ENCODE results near the gene PCA3. TPM values are rescaled to one million over a fixed set of nuclear protein-coding genes. Genes with fewer than 3 reads are reported as not detected.

PCA3 gene
- not detected in 2 replicates for total RNA-seq

DNA sequence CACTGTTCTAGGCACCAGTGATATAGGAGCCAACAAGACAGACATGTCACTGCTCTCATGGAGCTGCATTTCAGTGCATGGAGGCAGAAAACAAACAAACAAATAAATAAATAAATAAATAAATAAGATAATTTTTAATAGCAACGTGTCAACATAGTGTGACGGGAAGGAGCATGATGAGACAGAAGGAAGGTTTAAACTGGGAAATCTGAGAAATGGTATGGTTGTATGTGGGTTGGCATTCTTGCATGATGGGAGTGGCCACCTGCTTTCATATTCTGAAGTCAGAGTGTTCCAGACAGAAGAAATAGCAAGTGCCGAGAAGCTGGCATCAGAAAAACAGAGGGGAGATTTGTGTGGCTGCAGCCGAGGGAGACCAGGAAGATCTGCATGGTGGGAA lies at the start of gene PCA3:
Gene PCA3, plus strand, starts transcription at position 301 of the 400 bp plus-strand sequence.
- TF ChIP-seq, protein P1, sequence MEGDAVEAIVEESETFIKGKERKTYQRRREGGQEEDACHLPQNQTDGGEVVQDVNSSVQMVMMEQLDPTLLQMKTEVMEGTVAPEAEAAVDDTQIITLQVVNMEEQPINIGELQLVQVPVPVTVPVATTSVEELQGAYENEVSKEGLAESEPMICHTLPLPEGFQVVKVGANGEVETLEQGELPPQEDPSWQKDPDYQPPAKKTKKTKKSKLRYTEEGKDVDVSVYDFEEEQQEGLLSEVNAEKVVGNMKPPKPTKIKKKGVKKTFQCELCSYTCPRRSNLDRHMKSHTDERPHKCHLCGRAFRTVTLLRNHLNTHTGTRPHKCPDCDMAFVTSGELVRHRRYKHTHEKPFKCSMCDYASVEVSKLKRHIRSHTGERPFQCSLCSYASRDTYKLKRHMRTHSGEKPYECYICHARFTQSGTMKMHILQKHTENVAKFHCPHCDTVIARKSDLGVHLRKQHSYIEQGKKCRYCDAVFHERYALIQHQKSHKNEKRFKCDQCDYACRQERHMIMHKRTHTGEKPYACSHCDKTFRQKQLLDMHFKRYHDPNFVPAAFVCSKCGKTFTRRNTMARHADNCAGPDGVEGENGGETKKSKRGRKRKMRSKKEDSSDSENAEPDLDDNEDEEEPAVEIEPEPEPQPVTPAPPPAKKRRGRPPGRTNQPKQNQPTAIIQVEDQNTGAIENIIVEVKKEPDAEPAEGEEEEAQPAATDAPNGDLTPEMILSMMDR (IDR thresholded peaks at IDR 0.05; ENCODE audit: insufficient read depth, low read length, severe bottlenecking), result no peak
- no peak for DNase-seq (ENCODE audit: low read depth)
- no peaks in the 10 kb centered on the region for H3K36me3 ChIP-seq (ENCODE audit: control insufficient read depth, insufficient read depth, low read length)
- H3K27me3 ChIP-seq (ENCODE audit: control insufficient read depth, insufficient read depth, low read length), result no peaks in the 10 kb centered on the region
- FAIRE-seq, result no peak
- no peak within 1 kb of the TSS for H3K4me3 ChIP-seq (ENCODE audit: low read depth, low read length)

DNA sequence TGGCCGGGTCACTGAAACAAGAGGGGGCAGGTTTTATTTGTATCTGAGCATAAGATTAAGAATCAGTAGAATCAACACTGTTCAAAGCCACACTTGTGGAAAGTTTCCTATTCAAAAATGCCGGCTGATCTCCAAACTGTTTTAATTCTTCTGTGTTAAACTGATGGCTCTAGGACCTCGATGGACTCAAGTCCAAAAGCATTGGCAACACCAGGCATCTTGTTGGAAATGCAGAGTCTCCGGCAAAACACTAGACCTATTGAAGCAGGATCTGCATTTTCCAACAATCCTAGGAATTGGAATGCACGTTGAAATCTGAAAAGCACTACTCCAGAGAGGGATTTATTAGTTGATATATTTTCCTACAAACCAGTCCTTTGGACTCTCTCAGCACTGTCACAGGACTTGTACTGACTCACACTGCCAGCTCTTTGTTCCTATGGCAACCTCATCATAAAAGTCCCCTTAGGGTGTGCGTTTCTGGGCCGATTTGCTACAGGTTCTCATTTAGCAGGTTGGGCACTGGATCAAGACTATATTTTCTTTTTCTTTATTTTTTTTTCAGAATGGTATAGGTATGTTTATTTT lies 48.1 kb upstream of the PCA3 start:
- Histone ChIP-seq H3K27me3 (ENCODE audit: control insufficient read depth, insufficient read depth, low read length) (peaks cover 1% of the 10 kb centered on the region), H3K36me3 (ENCODE audit: control insufficient read depth, insufficient read depth, low read length) (no peaks in the 10 kb centered on the region), H3K4me3 (ENCODE audit: low read depth, low read length) (no peak overlapping the region)
- DNase-seq (ENCODE audit: low read depth), result no peak
- TF ChIP-seq, protein P1 (IDR thresholded peaks at IDR 0.05; ENCODE audit: insufficient read depth, low read length, severe bottlenecking), result no peak
- FAIRE-seq, result no peak

DNA sequence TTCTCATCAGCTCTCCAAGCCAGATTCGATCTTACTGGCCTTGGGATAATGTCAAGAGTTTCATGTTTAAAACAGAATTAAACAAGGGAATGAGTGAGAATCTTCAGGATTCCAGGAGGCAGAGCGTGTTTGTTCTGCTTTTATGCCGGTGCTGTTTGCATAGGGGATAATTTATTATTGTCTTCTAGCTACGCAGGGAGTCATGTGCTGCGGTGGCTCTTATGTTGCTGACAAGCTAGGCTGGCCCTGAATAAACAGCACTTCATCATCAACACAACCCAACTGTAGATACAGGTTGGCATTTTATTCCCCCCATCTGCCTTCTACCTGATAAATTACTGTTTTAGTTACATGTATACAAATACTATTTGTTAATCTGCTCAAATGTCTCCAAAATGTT lies 47.1 kb upstream of the PCA3 start:
- no peaks in the 10 kb centered on the region for H3K36me3 ChIP-seq (ENCODE audit: control insufficient read depth, insufficient read depth, low read length)
- no peak overlapping the region for H3K4me3 ChIP-seq (ENCODE audit: low read depth, low read length)
- DNase-seq (ENCODE audit: low read depth) (no peak), FAIRE-seq (no peak)
- TF ChIP-seq, protein P1 (IDR thresholded peaks at IDR 0.05; ENCODE audit: insufficient read depth, low read length, severe bottlenecking), result no peak
- peaks cover 1% of the 10 kb centered on the region for H3K27me3 ChIP-seq (ENCODE audit: control insufficient read depth, insufficient read depth, low read length)

DNA sequence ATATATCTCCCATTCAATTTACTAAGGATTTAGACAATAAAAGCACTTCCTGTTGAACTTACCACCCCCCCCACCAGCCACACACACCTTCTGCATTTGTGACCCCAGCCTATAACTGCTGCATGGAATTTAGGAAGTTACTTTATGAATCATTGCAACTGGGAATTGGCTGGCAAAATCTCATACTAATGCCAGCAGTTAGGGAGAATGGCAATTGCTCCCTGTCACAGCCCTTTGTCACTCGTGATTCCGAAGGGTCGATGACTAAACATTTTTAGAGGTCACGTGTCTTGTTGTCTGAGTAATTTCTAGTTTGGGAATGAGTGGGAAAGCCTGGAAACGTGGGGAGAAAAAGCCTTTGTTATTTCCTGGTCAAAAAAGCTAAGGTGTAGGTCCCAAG lies 46.6 kb upstream of the PCA3 start:
- H3K4me3 ChIP-seq (ENCODE audit: low read depth, low read length), result no peak overlapping the region
- FAIRE-seq (no peak), DNase-seq (ENCODE audit: low read depth) (no peak)

DNA sequence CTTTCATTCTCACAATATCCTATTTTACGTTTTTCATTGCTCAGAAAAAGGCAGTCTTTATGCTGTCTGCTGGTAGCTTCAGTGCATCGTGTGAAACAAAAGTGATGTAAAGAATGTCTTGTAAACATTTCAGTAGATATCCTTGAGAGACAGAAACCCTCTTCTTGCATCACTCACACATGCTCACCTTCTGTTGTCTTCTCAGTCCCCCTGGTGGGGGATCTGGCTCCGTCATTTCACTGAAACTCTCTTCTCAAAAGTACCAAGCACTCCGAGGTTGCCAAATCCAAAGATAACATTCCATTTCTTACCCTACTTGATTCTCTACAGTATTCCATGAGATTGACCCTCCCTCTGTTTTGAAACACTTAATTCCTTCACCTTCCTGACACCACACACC lies 46.1 kb upstream of the PCA3 start:
- DNase-seq (ENCODE audit: low read depth) (no peak), FAIRE-seq (no peak)
- TF ChIP-seq, protein P1 (IDR thresholded peaks at IDR 0.05; ENCODE audit: insufficient read depth, low read length, severe bottlenecking), result no peak
- Histone ChIP-seq H3K27me3 (ENCODE audit: control insufficient read depth, insufficient read depth, low read length) (peaks cover 1% of the 10 kb centered on the region), H3K4me3 (ENCODE audit: low read depth, low read length) (no peak overlapping the region), H3K36me3 (ENCODE audit: control insufficient read depth, insufficient read depth, low read length) (no peaks in the 10 kb centered on the region)

More for the DNA sequence above, 46.6 kb upstream of the PCA3 start:
- TF ChIP-seq, protein P1 (IDR thresholded peaks at IDR 0.05; ENCODE audit: insufficient read depth, low read length, severe bottlenecking), result no peak
- peaks cover 1% of the 10 kb centered on the region for H3K27me3 ChIP-seq (ENCODE audit: control insufficient read depth, insufficient read depth, low read length)
- no peaks in the 10 kb centered on the region for H3K36me3 ChIP-seq (ENCODE audit: control insufficient read depth, insufficient read depth, low read length)

DNA sequence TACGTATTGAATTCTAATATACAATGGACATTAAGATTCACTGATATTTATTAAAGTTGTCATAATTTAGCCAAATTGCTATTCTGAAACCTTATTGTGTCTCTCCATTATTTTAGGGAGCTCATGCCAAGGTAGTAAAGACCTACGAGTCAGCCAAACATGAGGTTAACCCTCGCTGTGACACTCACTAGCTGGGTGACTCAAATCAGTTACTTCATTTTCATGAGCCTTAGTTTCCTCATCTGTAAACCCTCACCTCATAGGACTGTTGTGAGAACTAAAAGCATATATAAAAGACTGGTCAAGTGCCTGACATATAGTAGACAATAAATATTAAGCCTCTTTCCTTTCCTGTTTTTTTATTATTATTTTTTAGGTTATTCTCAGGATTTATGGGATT lies 44.0 kb upstream of the PCA3 start:
- DNase-seq (ENCODE audit: low read depth) (no peak), FAIRE-seq (no peak)
- Histone ChIP-seq H3K4me3 (ENCODE audit: low read depth, low read length) (no peak overlapping the region), H3K36me3 (ENCODE audit: control insufficient read depth, insufficient read depth, low read length) (no peaks in the 10 kb centered on the region), H3K27me3 (ENCODE audit: control insufficient read depth, insufficient read depth, low read length) (peaks cover 1% of the 10 kb centered on the region)
- TF ChIP-seq, protein P1 (IDR thresholded peaks at IDR 0.05; ENCODE audit: insufficient read depth, low read length, severe bottlenecking), result no peak
